ENCODE measurements around the gene HMOX2. TPM values are rescaled to one million over a fixed set of nuclear protein-coding genes. Genes with fewer than 3 reads are reported as not detected.

The HMOX2 gene
- total and polyA plus RNA-seq, 11 donors: 60.6 to 250 (median 117) TPM

DNA sequence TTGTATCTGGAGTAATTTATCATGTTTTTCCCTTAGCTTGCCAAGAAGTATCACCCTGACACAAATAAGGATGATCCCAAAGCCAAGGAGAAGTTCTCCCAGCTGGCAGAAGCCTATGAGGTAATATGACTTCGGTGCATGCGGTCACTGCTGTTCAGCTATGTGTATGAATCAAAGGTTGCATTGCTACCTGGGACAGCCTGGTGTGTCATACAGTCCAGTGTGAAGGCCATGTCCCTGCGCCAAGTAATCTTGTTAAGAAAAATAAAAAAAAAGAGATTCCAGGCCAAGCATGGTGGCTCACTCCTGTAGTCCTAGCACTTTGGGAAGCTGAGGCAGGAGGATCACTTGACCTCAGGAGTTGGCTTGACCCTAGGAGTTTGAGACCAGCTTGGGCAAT lies 38.8 kb upstream of the HMOX2 start:
- Histone ChIP-seq H3K27me3 (no peaks in the 10 kb centered on the region), H3K27ac (no peak overlapping the region), H3K4me3 (no peak overlapping the region), H3K9me3 (no peaks in the 10 kb centered on the region), H3K4me1 (no peaks in the 10 kb centered on the region), H3K36me3 (peaks cover 0 to 92% (median 86%) of the 10 kb centered on the region in 9 donors)
- intact Hi-C loops (cut with DNase I): no loop called here
- no peak for TF ChIP-seq POLR2A (IDR thresholded peaks at IDR 0.05)
- TF ChIP-seq, protein P1, sequence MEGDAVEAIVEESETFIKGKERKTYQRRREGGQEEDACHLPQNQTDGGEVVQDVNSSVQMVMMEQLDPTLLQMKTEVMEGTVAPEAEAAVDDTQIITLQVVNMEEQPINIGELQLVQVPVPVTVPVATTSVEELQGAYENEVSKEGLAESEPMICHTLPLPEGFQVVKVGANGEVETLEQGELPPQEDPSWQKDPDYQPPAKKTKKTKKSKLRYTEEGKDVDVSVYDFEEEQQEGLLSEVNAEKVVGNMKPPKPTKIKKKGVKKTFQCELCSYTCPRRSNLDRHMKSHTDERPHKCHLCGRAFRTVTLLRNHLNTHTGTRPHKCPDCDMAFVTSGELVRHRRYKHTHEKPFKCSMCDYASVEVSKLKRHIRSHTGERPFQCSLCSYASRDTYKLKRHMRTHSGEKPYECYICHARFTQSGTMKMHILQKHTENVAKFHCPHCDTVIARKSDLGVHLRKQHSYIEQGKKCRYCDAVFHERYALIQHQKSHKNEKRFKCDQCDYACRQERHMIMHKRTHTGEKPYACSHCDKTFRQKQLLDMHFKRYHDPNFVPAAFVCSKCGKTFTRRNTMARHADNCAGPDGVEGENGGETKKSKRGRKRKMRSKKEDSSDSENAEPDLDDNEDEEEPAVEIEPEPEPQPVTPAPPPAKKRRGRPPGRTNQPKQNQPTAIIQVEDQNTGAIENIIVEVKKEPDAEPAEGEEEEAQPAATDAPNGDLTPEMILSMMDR (IDR thresholded peaks at IDR 0.05): no peak
- no peak for ATAC-seq
- 95 to 100% (median 97%) methylated on average over 3 of the region's 3 CpGs for WGBS, 4 donors
- no peak for DNase-seq

- H3K27ac ChIP-seq: no peak overlapping the region
- peaks cover 0 to 100% (median 99%) of the 10 kb centered on the region in 9 donors for H3K36me3 ChIP-seq
- H3K4me1 ChIP-seq: no peaks in the 10 kb centered on the region
- no peak for TF ChIP-seq POLR2A (IDR thresholded peaks at IDR 0.05)
- TF ChIP-seq, protein P1 (IDR thresholded peaks at IDR 0.05): no peak
- H3K27me3 ChIP-seq: no peaks in the 10 kb centered on the region
- ATAC-seq (no peak), DNase-seq (no peak)
- H3K4me3 ChIP-seq: no peak overlapping the region
- intact Hi-C loops (cut with DNase I): no loop called here
- no peaks in the 10 kb centered on the region for H3K9me3 ChIP-seq
- 87 to 96% (median 91%) methylated on average over 11 of the region's 11 CpGs for WGBS, 4 donors
Observed at GRCh38 chr16:4442371-4442770, 33.8 kb upstream of the HMOX2 start.

- H3K27ac ChIP-seq: no peak overlapping the region
- H3K36me3 ChIP-seq: peaks cover 0 to 100% (median 99%) of the 10 kb centered on the region in 9 donors
- no peak overlapping the region for H3K4me3 ChIP-seq
- intact Hi-C loops (cut with DNase I): no loop called here
- no peaks in the 10 kb centered on the region for H3K4me1 ChIP-seq
- no peaks in the 10 kb centered on the region for H3K27me3 ChIP-seq
- ATAC-seq (no peak), DNase-seq (no peak)
- no peaks in the 10 kb centered on the region for H3K9me3 ChIP-seq
- WGBS, 4 donors: 73 to 88% (median 82%) methylated on average over 5 of the region's 5 CpGs
- TF ChIP-seq, protein P1 (IDR thresholded peaks at IDR 0.05): no peak
- TF ChIP-seq POLR2A (IDR thresholded peaks at IDR 0.05): no peak
Observed at GRCh38 chr16:4443271-4443670, 32.9 kb upstream of the HMOX2 start.

DNA sequence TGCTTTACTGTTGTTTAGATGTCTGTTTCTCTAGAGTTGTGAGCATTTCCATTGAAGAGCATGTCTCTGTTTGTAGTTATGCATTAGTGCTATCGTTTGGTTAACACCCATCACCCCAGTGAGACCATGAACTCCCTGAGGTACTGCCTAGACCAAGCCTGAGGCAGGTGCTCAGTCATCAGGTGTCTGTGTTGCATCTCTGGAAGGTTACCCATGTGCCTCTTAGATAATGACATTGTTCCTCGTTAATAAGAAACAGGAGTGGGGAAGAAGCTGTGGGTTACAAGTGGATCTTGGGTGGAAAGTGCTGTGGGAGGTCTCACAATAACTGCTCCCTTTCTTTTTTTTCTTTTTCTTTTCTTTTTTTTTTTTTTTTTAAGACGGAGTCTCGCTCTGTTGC lies 32.2 kb upstream of the HMOX2 start:
- no peak for ATAC-seq
- intact Hi-C loops (cut with DNase I): no loop called here
- Histone ChIP-seq H3K4me1 (no peaks in the 10 kb centered on the region), H3K4me3 (no peak overlapping the region), H3K27ac (no peak overlapping the region), H3K36me3 (peaks cover 0 to 100% (median 99%) of the 10 kb centered on the region in 9 donors), H3K9me3 (no peaks in the 10 kb centered on the region), H3K27me3 (no peaks in the 10 kb centered on the region)
- WGBS, 4 donors: 91 to 97% (median 94%) methylated on average over 4 of the region's 4 CpGs
- no peak for DNase-seq
- TF ChIP-seq, protein P1 (IDR thresholded peaks at IDR 0.05): no peak
- no peak for TF ChIP-seq POLR2A (IDR thresholded peaks at IDR 0.05)

All from heart left ventricle (tissue), 16 donors.